Measurements from ENCODE around the gene SV2B.
A peak's percentile ranks its signal among the peaks of the same experiment; 100 is the strongest.
"Not testable (repeated sequence)": the region's sequence is repeated elsewhere in the genome, so short reads cannot be mapped to it uniquely, and the experiment has no call there.

The SV2B gene, protein sequence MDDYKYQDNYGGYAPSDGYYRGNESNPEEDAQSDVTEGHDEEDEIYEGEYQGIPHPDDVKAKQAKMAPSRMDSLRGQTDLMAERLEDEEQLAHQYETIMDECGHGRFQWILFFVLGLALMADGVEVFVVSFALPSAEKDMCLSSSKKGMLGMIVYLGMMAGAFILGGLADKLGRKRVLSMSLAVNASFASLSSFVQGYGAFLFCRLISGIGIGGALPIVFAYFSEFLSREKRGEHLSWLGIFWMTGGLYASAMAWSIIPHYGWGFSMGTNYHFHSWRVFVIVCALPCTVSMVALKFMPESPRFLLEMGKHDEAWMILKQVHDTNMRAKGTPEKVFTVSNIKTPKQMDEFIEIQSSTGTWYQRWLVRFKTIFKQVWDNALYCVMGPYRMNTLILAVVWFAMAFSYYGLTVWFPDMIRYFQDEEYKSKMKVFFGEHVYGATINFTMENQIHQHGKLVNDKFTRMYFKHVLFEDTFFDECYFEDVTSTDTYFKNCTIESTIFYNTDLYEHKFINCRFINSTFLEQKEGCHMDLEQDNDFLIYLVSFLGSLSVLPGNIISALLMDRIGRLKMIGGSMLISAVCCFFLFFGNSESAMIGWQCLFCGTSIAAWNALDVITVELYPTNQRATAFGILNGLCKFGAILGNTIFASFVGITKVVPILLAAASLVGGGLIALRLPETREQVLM

DNA sequence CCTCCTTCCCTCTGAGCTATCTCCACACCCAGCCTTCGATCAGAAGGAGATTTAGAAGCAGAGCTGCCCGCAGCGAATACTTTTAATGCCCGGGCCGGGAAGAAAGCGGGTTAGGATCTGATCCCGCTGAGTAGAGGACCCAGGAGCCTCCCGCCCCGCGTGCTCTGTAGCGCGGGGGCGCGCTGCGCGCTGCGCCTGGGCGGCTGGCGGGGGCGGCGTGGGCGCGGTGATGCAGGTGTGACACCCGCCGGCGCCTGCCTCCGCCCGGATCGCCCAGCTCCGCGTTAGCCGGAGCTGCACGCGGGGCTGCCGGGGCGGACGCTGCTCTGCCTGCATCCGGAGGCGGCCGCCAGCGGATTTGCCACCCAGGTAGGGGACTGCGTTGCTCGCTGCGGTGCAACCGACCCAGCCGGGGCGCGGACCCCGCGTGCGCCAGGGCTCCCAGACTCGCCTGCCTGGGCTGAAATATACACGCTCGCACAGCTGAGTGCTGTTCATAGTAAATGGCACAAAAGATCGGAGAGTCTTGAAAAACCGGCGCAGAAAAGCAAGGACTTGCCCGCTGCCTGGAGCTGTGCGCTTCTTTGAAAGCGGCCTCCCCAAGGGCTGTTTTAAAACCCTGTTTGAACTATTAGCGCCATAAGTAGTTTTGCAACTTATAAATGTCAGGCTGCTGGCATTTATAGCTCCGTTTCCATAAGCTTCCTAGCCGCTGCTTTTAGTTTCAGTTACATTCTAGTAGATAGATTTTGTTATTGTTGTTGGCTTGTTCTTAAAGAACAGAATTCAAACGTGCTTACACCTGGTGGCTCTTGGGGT lies at the start of gene SV2B:
Gene SV2B, plus strand, starts transcription at position 263 of the 819 bp plus-strand sequence. CDS start 126,007 bp downstream, outside the sequence.
- peak; percentile 27 to 46 for DNase-seq

GRCh38 chr15:91051248-91051647 lies 48.8 kb upstream of the SV2B start:
- DNase-seq, result no peak

DNA sequence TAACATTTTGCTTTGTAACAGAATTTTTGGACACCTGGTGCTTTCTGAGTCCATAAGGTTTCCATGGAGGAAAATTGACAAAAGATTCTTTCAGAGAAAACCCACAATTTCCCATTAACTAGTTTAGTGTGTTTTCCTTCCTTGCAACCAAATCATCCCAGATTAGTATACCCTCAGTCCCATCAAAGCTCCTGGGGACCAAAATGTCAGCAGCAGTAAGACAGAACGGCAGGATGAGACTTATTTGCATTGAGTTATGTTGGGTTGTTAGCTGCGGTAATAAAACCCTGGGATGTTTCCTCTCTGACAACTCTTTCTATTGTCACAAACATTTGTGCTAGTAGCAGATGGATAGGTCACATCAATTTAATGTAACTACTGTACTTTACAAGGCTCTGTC lies 45.2 kb upstream of the SV2B start:
- DNase-seq, result no peak

- peak; percentile 11 to 20 for DNase-seq
Observed at GRCh38 chr15:91055548-91056331, 44.3 kb upstream of the SV2B start.

- no peak for DNase-seq
Observed at GRCh38 chr15:91061230-91061629, 38.8 kb upstream of the SV2B start.

DNA sequence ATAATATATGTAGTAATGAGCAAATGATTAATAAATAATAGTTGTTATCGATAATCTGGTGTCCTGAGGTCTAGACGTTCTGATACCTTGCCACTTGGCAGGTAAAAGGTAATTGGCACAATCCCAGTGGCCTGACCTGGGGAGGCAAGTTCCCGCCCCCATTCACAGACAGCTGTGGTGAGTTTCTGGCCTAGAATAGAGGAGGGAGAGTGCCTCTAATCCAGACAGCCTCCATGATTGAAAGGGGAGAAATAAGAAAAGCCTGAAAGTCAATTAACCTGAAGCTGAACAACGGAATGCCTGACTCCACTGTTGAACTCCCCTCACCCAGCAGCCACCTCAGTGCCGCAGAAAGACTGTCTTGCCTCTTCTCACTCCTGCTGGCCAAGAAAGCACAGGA lies 38.1 kb upstream of the SV2B start:
- no peak for DNase-seq

DNA sequence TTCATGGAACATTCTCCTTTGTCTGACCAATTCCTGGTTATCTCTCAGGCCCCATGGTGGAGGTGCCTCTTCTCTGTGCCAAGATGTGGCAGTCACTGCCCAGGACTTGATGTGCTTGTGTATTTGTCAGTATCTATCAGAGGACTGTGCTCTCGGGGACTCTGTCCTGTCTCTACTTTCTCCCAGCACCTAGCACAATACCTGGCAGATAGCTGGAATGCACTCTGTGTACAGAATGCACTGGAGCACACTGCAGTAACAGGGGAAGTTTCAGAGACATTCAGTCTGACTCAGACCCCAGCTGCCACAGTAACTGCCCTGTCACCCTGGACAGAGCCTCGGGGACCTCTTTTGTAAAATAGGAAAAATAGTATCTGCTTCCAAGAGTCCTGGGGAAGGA lies 34.6 kb upstream of the SV2B start:
- DNase-seq, result no peak

- DNase-seq, result no peak
Observed at GRCh38 chr15:91067036-91067435, 33.0 kb upstream of the SV2B start.

DNA sequence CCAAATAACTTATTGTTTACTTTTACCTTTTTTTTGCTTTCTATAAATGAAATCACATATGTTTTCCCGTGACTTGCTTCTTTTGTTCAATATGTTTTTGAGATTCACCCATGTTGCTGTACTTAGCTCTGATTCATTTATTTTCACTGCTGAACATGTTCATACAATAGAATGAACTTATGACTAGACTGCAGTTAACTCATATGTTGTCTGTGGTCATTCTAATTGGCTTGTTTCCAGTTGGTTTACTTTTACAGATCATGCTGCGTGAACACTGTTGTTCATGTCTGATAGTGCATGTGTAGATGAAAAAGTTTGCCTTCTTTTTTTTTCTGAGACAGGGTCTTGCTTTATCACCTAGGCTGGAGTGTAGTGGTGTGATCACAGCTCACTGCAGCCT lies 31.6 kb upstream of the SV2B start:
- DNase-seq, result no peak

DNA sequence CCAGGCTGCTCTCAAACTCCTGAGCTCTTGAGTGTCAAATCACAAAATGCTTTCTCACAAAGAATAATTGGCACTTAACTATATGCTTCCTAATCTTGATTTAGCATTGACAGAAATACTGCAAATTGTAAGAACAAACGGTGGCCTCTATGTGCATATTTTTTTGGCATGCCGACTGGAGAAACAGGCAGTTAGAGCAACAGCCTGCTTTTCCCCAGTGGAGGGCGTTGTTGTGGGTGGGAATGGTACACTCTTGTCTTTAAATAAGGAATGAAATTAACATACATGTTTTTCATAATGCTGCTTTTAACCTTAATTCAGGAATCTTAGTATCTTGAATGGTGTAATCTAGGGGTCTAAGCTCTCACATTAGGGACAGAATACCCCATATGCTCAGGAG lies 31.1 kb upstream of the SV2B start:
- no peak for DNase-seq

DNA sequence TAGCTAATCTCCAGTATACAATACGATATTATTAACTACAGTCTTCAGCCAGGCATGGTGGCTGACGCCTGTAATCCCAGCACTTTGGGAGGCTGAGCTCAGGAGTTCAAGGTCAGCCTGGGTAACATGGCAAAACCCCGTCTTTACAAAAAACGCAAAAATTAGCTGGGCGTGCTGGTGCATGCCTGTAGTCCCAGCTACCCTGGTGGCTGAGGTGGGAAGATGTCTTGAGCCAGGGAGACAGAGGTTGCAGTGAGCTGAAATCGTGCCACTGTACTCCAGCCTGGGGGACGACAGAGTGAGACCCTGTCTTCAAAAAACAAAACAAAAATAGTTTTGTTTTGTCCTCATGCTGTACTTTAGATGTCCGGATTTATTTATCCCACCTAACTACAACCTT lies 29.2 kb upstream of the SV2B start:
- DNase-seq, result no peak

DNA sequence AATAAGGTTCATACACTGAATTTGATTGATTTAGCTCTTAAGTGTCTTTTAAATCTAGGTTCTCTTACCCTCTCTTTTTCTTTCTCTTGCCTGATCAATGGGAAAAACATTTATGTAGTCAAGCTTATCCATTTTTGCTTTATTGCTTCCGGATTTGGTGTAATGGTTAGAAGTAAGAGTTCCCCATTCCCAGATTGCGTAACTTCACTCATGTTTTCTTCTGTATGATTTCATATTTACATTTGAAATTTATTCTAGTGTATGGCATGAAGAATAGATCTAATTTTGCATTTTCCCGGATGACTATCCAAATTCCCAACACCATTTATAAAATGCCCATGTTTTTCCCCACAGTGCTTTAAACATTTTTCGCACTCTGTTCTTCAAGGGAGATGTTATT lies 27.9 kb upstream of the SV2B start:
- no peak for DNase-seq

DNA sequence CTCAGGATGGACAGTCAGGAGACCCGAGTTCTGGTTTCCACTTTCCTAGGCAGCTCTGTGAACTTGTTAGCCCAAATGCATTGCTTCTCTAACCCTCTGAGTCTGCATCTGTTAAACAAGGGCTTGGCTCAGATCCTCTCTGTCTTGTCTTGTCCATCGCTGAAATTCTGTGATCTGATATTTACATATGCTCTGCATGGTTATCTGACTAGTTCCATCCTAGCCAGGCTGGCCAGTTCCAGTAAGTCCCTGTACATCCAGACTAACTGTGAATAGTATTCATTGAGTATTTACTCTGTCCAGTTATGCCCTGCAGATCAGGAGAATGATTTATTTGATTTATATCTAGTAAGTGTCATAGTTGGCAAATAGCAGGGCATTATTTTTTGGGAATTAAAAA lies 27.0 kb upstream of the SV2B start:
- no peak for DNase-seq

DNA sequence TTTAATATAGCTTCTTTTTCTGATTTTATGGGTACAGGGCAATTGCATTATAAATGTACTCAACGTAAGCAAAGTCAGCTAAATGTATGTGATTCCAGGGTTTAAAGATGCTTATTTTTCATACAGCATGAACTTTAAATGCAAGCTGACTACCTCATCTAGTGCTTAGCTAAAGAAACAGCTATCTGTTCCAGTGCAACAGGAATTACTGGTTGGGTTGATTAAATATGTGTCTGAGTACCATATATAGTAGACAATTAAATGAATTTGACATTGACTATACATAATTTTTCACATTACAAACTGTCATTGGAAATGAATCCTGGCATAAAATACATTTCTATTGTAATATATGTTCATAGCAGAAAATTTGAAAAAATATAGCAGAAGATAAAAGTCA lies 26.3 kb upstream of the SV2B start:
- DNase-seq, result no peak

- no peak for DNase-seq
Observed at GRCh38 chr15:91075739-91076138, 24.3 kb upstream of the SV2B start.

- DNase-seq, result no peak
Observed at GRCh38 chr15:91077029-91077428, 23.0 kb upstream of the SV2B start.

GRCh38 chr15:91093866-91094265 lies 6.2 kb upstream of the SV2B start:
- not testable (repeated sequence) for DNase-seq

DNA sequence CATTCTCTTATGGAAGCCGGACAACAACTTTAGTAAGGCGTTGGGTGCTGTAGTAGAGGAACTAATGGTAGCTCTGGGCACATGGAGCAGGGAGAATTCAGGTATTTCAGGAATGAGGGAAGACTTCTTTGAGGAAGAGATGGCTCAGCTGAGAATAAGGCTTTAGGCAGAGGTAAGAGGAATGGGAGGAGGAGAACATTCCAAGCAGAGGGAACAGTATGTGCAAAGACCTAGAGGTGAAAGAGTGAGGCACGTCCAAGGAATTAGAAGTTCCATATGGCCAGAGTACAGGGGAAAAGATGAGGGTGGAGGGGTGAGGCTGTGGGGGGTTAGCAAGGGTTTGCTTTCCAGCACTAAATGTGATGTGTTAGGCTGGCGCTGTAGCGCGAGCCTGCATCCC lies 1.6 kb upstream of the SV2B start:
- DNase-seq, result no peak

- peak; percentile 53 to 65 for DNase-seq
Observed at GRCh38 chr15:91099616-91099994, 452 bp upstream of the SV2B start.

- DNase-seq, result no peak
Observed at GRCh38 chr15:91100814-91101607, 954 bp downstream of the SV2B start.

DNA sequence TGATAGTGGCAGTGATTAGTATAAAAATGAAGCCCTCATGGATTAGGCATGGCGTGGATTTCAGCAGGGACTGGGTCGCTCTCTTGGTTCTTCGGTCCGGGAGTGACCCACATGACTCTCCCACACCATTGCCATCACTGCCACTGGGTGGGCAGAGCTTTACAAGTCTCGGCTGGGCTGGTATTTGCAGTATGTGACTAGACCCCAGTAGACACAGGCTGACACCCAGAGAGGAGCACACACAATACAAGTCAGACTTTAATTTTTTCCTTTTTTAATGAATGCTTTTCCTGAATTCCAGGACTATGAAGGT lies 1.5 kb downstream of the SV2B start:
- no peak for DNase-seq
